Measurements from ENCODE around the gene SCGB3A1. TPM values are rescaled to one million over a fixed set of nuclear protein-coding genes. Genes with fewer than 3 reads are reported as not detected.

Gene SCGB3A1
- total and polyA plus RNA-seq, 9 of the 15 experiments (the other 6 are each of a cell fraction or from before 2014, with no cell fraction given): 0.33 TPM; not detected in 8

GRCh38 chr5:180611140-180611850 is 20.0 kb upstream of the SCGB3A1 start (continued):
- TF ChIP-seq FOXK2 (conservative IDR thresholded peaks at IDR 0.05 in 1 of 2, IDR thresholded peaks at IDR 0.05 in 1 of 2; ENCODE audit: low read depth in 2 of 2): peak in 1 of 2 experiments; percentile 17; a peak in 1 of 4 replicates
- no peak for TF ChIP-seq MTA3 (IDR thresholded peaks at IDR 0.05; ENCODE audit: borderline replicate concordance)
- no peak for TF ChIP-seq ZNF584 (CRISPR knock-in tag; IDR thresholded peaks at IDR 0.05; ENCODE audit: low read depth)
- no peak for TF ChIP-seq ZNF165 (CRISPR knock-in tag; IDR thresholded peaks at IDR 0.05; ENCODE audit: borderline replicate concordance)
- TF ChIP-seq SMC3 (conservative IDR thresholded peaks at IDR 0.05; ENCODE audit: insufficient read depth, low read depth, low read length): peak; percentile 53; the same call in 1 of the 2 replicates
- TF ChIP-seq EGR1 (conservative IDR thresholded peaks at IDR 0.05): peak; percentile 61
- TF ChIP-seq MGA (IDR thresholded peaks at IDR 0.05): peak; percentile 53; the same call in 1 of the 2 replicates
- TF ChIP-seq CTCF (IDR thresholded peaks at IDR 0.05 in 2 of 3, conservative IDR thresholded peaks at IDR 0.05 in 1 of 3; ENCODE audit: insufficient read depth in 2 of 3, low read depth in 1 of 3, low read length in 3 of 3): peak; percentile 80 to 87 (median 81)
- TF ChIP-seq NR0B1 (IDR thresholded peaks at IDR 0.05; ENCODE audit: partially characterized antibody): no peak
